B cell (primary cell): Measurements from ENCODE around the gene ARL6. TPM values are rescaled to one million over a fixed set of nuclear protein-coding genes. Genes with fewer than 3 reads are reported as not detected.

ENCODE experiments used
- ATAC-seq: fragments of 200-7000 bp; cut with Tn5 transposase; one replicate; pipeline ENCODE4 v1.10.0; 2021; ENCODE audit warnings: low read depth, mild to moderate bottlenecking, moderate number of reproducible peaks, moderate library complexity
- CTCF ChIA-PET: fragments of 350-600 bp; sonication (Branson Sonifier 250); formaldehyde crosslinking; loops from one replicate; lab custom pipeline; 2021; ENCODE audit warnings: antibody characterized with exemption, inconsistent platforms; lab: Charles Lee
- POLR2A ChIA-PET: fragments of 350-600 bp; sonication (Branson Sonifier 250); formaldehyde crosslinking; loops from one replicate; lab custom pipeline; 2021; ENCODE audit warnings: antibody characterized with exemption; lab: Charles Lee
- DNase-seq: peaks from one replicate; pipeline ENCODE4 v3.0.0; 2013
- H2AFZ ChIP-seq: 2 replicates; pipeline ENCODE4 v1.6.1; 2012; ENCODE audit warnings: mild to moderate bottlenecking, low read depth, low read length; ENCODE audit not compliant: insufficient read depth, poor library complexity, severe bottlenecking
- H3K27ac ChIP-seq, 2 donors: 1 replicate in 1 of 2; 2 replicates in 1 of 2; pipeline ENCODE4 v1.5.1; 2012 to 2013; ENCODE audit warnings: low read length in 2 of 2, mild to moderate bottlenecking in 2 of 2, moderate library complexity in 1 of 2
- H3K27me3 ChIP-seq, 4 experiments: fragments of 200-600 bp in 1 of 4; sonication (generic) in 1 of 4; replicated peaks in 1 of 4; 1 replicate in 2 of 4; 2 replicates in 2 of 4; pipeline versions ENCODE4 v1.6.1 to v1.7.0; 2013 to 2016; ENCODE audit warnings: low read length in 3 of 4, mild to moderate bottlenecking in 2 of 4, mixed read lengths in 1 of 4, moderate library complexity in 1 of 4; ENCODE audit not compliant: insufficient read depth in 4 of 4, control insufficient read depth in 3 of 4; ENCODE audit errors: control extremely low read depth in 1 of 4
- H3K36me3 ChIP-seq, 2 experiments: replicated peaks in 1 of 2; 1 replicate in 1 of 2; 2 replicates in 1 of 2; pipeline versions ENCODE4 v1.6.1 to v1.7.1; 2013; ENCODE audit warnings: low read length in 1 of 2; ENCODE audit not compliant: insufficient read depth in 2 of 2, control insufficient read depth in 1 of 2; ENCODE audit errors: control extremely low read depth in 1 of 2, extremely low read depth in 1 of 2
- H3K4me1 ChIP-seq, 2 donors: fragments of 200-600 bp in 1 of 2; sonication (generic) in 1 of 2; 1 replicate in 1 of 2; 2 replicates in 1 of 2; pipeline versions ENCODE4 v1.5.1 to v1.6.1; 2013 to 2017; ENCODE audit warnings: low read length in 2 of 2; ENCODE audit not compliant: control insufficient read depth in 2 of 2, insufficient read depth in 2 of 2
- H3K4me2 ChIP-seq: replicated peaks from 2 replicates; pipeline ENCODE3; 2012; ENCODE audit warnings: mild to moderate bottlenecking, low read depth, low read length; ENCODE audit not compliant: poor library complexity, severe bottlenecking
- H3K4me3 ChIP-seq, 5 experiments: fragments of 200-600 bp in 1 of 5; sonication (generic) in 1 of 5; 1 replicate in 3 of 5; 2 replicates in 2 of 5; pipeline versions ENCODE4 v1.5.1 to v1.7.0; 2011 to 2016; ENCODE audit warnings: low read length in 4 of 5, mild to moderate bottlenecking in 4 of 5, low read depth in 2 of 5, control low read depth in 1 of 5, moderate library complexity in 1 of 5; ENCODE audit not compliant: insufficient read depth in 1 of 5; ENCODE audit errors: control extremely low read depth in 1 of 5, extremely low read depth in 1 of 5
- H3K79me2 ChIP-seq: fragments of 200-600 bp; sonication (generic); one replicate; pipeline ENCODE4 v1.6.0; 2016; ENCODE audit warnings: low read length; ENCODE audit not compliant: control insufficient read depth, insufficient read depth
- H3K9ac ChIP-seq: fragments of 200-600 bp; sonication (generic); 2 replicates; pipeline ENCODE4 v1.6.1; 2017; ENCODE audit warnings: mild to moderate bottlenecking, low read length, moderate library complexity
- H3K9me3 ChIP-seq, 3 donors: one replicate each; pipeline versions ENCODE4 v1.6.1 to v1.7.1; 2013; ENCODE audit warnings: low read length in 2 of 3; ENCODE audit not compliant: control insufficient read depth in 2 of 3, insufficient read depth in 1 of 3; ENCODE audit errors: control extremely low read depth in 1 of 3
- H4K20me1 ChIP-seq: 2 replicates; pipeline ENCODE4 v1.6.0; 2012; ENCODE audit warnings: mild to moderate bottlenecking, low read length; ENCODE audit not compliant: insufficient read depth, control insufficient read depth, poor library complexity, severe bottlenecking
- H3K27ac Mint-ChIP-seq: one replicate; pipeline ENCODE4 v1.8.0; 2021; ENCODE audit warnings: mixed read lengths
- H3K27me3 Mint-ChIP-seq: one replicate; pipeline ENCODE4 v1.8.0; 2021; ENCODE audit warnings: mixed read lengths
- H3K4me1 Mint-ChIP-seq: one replicate; pipeline ENCODE4 v1.8.0; 2021; ENCODE audit warnings: mixed read lengths
- H3K4me3 Mint-ChIP-seq: one replicate; pipeline ENCODE4 v1.8.0; 2021; ENCODE audit warnings: mixed read lengths
- H3K9me3 Mint-ChIP-seq: one replicate; pipeline ENCODE4 v1.8.0; 2022; ENCODE audit warnings: mixed read lengths; ENCODE audit not compliant: insufficient read depth
- EZH2 ChIP-seq: IDR thresholded peaks from 2 replicates; pipeline ENCODE4 v1.6.1; 2012; ENCODE audit warnings: borderline replicate concordance, low read depth, mild to moderate bottlenecking, moderate library complexity, low read length; ENCODE audit not compliant: insufficient read depth, poor library complexity, severe bottlenecking
- WGBS: methylation state at CpG from one replicate; pipeline ENCODE4 v1.1.5; 2013; ENCODE audit warnings: missing lambda C conversion rate; ENCODE audit not compliant: insufficient coverage; 5-methylcytosine and 5-hydroxymethylcytosine counted together
- intact Hi-C: fragments of 100-400 bp; cut with micrococcal nuclease; formaldehyde crosslinking; loops from one replicate; pipeline ENCODE4 v1.10.0; 2022
- polyA plus RNA-seq: library from polyadenylated mRNA; depleted of rRNA; stranded (reverse); fragments of >200 nt; gene quantifications from 2 replicates; pipeline ENCODE4 v1.2.3, GENCODE V29; 2012
- total RNA-seq, 2 donors: library from RNA; stranded (reverse); fragments of 120-200 nt in 1 of 2; gene quantifications; 1 replicate in 1 of 2; 2 replicates in 1 of 2; pipeline versions ENCODE4 v1.2.3 to v1.2.4, GENCODE V29; 2013 to 2022
- TF ChIP-seq, protein P1 (sequence below): fragments of 200-600 bp; IDR thresholded peaks from one replicate; pipeline ENCODE4 v1.8.0; 2022; ENCODE audit warnings: antibody characterized with exemption, mild to moderate bottlenecking

The ARL6 gene
- total and polyA plus RNA-seq, 2 donors (not counting 1 experiment from before 2014, with no cell fraction given) = 1.6 to 5.6 TPM

DNA sequence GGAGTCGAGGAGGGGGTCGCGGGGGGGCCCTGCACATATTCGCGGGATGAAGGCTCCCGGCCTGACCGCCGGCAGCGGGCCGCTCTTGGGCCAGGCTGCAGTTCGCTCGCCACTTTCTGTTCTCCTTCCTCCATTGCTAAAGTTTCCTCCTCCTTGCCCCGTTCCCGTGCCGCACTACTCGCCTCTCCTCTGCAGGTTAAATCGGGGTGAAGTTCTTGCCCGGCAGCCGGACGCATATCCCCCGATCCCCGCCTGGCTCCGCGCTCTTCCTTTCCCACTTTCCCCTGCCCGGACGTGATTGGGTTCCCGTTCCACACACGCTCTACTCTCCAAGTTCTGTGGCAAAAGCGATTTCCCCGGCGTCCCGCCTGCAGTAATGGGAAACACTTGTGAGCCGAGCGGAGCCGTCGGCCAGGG is 57.8 kb downstream of the ARL6 start:
- peak overlapping the region; percentile 84 for H2AFZ ChIP-seq
- H3K27me3 ChIP-seq = peaks cover 0 to 26% (median 15%) of the 10 kb centered on the region in 4 experiments
- H3K79me2 ChIP-seq = no peaks in the 10 kb centered on the region
- ChIA-PET CTCF (interaction anchor here (1.4 kb wide), 1 partner anchor 200 kb away, joined by 3 read pairs; no protein-coding TSS in a partner anchor), POLR2A (no interaction called here)
- H3K4me1 ChIP-seq = peaks cover 15 to 17% of the 10 kb centered on the region in 2 donors
- peaks cover 24% of the 10 kb centered on the region for H3K4me1 Mint-ChIP-seq
- ATAC-seq (peak; percentile 10), DNase-seq (no peak)
- TF ChIP-seq, protein P1, sequence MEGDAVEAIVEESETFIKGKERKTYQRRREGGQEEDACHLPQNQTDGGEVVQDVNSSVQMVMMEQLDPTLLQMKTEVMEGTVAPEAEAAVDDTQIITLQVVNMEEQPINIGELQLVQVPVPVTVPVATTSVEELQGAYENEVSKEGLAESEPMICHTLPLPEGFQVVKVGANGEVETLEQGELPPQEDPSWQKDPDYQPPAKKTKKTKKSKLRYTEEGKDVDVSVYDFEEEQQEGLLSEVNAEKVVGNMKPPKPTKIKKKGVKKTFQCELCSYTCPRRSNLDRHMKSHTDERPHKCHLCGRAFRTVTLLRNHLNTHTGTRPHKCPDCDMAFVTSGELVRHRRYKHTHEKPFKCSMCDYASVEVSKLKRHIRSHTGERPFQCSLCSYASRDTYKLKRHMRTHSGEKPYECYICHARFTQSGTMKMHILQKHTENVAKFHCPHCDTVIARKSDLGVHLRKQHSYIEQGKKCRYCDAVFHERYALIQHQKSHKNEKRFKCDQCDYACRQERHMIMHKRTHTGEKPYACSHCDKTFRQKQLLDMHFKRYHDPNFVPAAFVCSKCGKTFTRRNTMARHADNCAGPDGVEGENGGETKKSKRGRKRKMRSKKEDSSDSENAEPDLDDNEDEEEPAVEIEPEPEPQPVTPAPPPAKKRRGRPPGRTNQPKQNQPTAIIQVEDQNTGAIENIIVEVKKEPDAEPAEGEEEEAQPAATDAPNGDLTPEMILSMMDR = no peak
- TF ChIP-seq EZH2 = no peak
- 2% methylated on average over 33 of the region's 36 CpGs for WGBS
- peak overlapping the region; percentile 95 for H3K4me3 Mint-ChIP-seq
- H3K9me3 Mint-ChIP-seq = no peaks in the 10 kb centered on the region
- peak overlapping the region in 4 of 5 experiments; percentile 66 to 93 (median 77) for H3K4me3 ChIP-seq
- H3K36me3 ChIP-seq = no peaks in the 10 kb centered on the region
- intact Hi-C loops = loop anchor here (1.0 to 5.0 kb wide), 3 partner anchors 149 to 775 kb away; partner anchors contain the start of gene CLDND1
- peaks cover 55% of the 10 kb centered on the region for H3K27me3 Mint-ChIP-seq
- H4K20me1 ChIP-seq = no peaks in the 10 kb centered on the region
- peak overlapping the region; percentile 85 for H3K27ac Mint-ChIP-seq
- peak overlapping the region; percentile 86 for H3K9ac ChIP-seq
- H3K27ac ChIP-seq = peak overlapping the region in 1 of 2 donors; percentile 8
- peak overlapping the region; percentile 88 for H3K4me2 ChIP-seq
- peaks cover 0 to 7% (median 0%) of the 10 kb centered on the region in 3 donors for H3K9me3 ChIP-seq
